ENCODE data around the gene GUCA1C. TPM values are rescaled to one million over a fixed set of nuclear protein-coding genes. Genes with fewer than 3 reads are reported as not detected.

The GUCA1C gene
- total and polyA plus RNA-seq, 9 of the 15 experiments (the other 6 are each of a cell fraction or from before 2014, with no cell fraction given): not detected

- TF ChIP-seq FOXA3 (CRISPR knock-in tag; conservative IDR thresholded peaks at IDR 0.05 in 1 of 2, IDR thresholded peaks at IDR 0.05 in 1 of 2): no peak
- TF ChIP-seq ZNF449 (CRISPR knock-in tag; IDR thresholded peaks at IDR 0.05): no peak
- no peak for TF ChIP-seq GATA2 (CRISPR knock-in tag; IDR thresholded peaks at IDR 0.05)
- no peak for TF ChIP-seq BRF1 (IDR thresholded peaks at IDR 0.05; ENCODE audit: borderline replicate concordance, extremely low read depth, insufficient read length)
- no peak for TF ChIP-seq NCOA6 (IDR thresholded peaks at IDR 0.05)
- no peak for TF ChIP-seq C11orf30 (IDR thresholded peaks at IDR 0.05; ENCODE audit: low read depth)
- no peak for TF ChIP-seq PHF21A (IDR thresholded peaks at IDR 0.05; ENCODE audit: borderline replicate concordance, low read depth)
Observed at GRCh38 chr3:108899530-108899929, 54.1 kb downstream of the GUCA1C start (continued).

- H4K20me1 ChIP-seq (replicated peaks; ENCODE audit: control insufficient read depth, insufficient read depth, low read length): no peaks in the 10 kb centered on the region
- BruUV-seq (replicated peaks): no TSS peak
- no peak for FAIRE-seq
- TF ChIP-seq GATA2 (CRISPR knock-in tag; IDR thresholded peaks at IDR 0.05) (no peak), ELK1 (CRISPR knock-in tag; IDR thresholded peaks at IDR 0.05) (no peak), RFX5 (IDR thresholded peaks at IDR 0.05; ENCODE audit: low read depth, low read length) (no peak), HNRNPUL1 (IDR thresholded peaks at IDR 0.05; ENCODE audit: low read length) (no peak), ZNF699 (CRISPR knock-in tag; IDR thresholded peaks at IDR 0.05; ENCODE audit: insufficient replicate concordance) (no peak), U2AF2 (optimal IDR thresholded peaks at IDR 0.05; ENCODE audit: low read depth, low read length) (no peak), LCOR (CRISPR knock-in tag; IDR thresholded peaks at IDR 0.05) (no peak), SNRNP70 (optimal IDR thresholded peaks at IDR 0.05; ENCODE audit: low read depth, low read length) (no peak), STAT6 (CRISPR knock-in tag; IDR thresholded peaks at IDR 0.05) (no peak), PPARD (CRISPR knock-in tag; IDR thresholded peaks at IDR 0.05) (no peak), PTBP1 (IDR thresholded peaks at IDR 0.05; ENCODE audit: low read depth, low read length) (no peak), ZNF384 (IDR thresholded peaks at IDR 0.05; ENCODE audit: low read depth, low read length) (no peak)
- no peak overlapping the region for H3K27ac ChIP-seq (ENCODE audit: extremely low read depth, low read depth, low read length)
- ChIA-PET CTCF (ENCODE audit: low intra/inter-chr PET ratio) (no interaction called here), POLR2A (interaction anchor here (0.7 to 0.8 kb wide), 3 partner anchors 17 to 40 kb away, joined by 3 read pairs; no protein-coding TSS in a partner anchor)
- H3K4me1 ChIP-seq (replicated peaks in 1 of 2; ENCODE audit: control insufficient read depth in 2 of 2, insufficient read depth in 2 of 2, low read length in 2 of 2): no peaks in the 10 kb centered on the region
- no peaks in the 10 kb centered on the region for H3K79me2 ChIP-seq (ENCODE audit: control insufficient read depth, insufficient read depth, low read length)
- no peak overlapping the region for H3K9ac ChIP-seq (ENCODE audit: insufficient read depth in 1 of 2, low read depth in 2 of 2, low read length in 2 of 2)
- DNase-seq (ENCODE audit: extremely low read depth in 1 of 4, low spot score in 3 of 4): no peak
- no peaks in the 10 kb centered on the region for H3K36me3 ChIP-seq (ENCODE audit: control insufficient read depth, insufficient read depth, low read length)
- in situ Hi-C loops (cut with MboI): no loop called here
- H3K9me1 ChIP-seq (ENCODE audit: control insufficient read depth, insufficient read depth, low read length): no peaks in the 10 kb centered on the region
- no peaks in the 10 kb centered on the region for H3K27me3 ChIP-seq (ENCODE audit: control insufficient read depth in 2 of 2, insufficient read depth in 2 of 2, low read length in 2 of 2)
- H2AFZ ChIP-seq (ENCODE audit: low read depth, low read length): no peak overlapping the region
- no peak overlapping the region for H3K4me3 ChIP-seq
- no peak overlapping the region for H3K4me2 ChIP-seq (ENCODE audit: insufficient read depth, low read length)
- H3K9me3 ChIP-seq (replicated peaks; ENCODE audit: control insufficient read depth, insufficient read depth, low read depth, low read length): no peaks in the 10 kb centered on the region
- WGBS (ENCODE audit: insufficient coverage, low coverage, missing lambda C conversion rate): 0% methylated on average over 3 of the region's 3 CpGs
- intact Hi-C loops (cut with micrococcal nuclease): no loop called here
- ATAC-seq: no peak
Observed at GRCh38 chr3:108897883-108898282, 55.8 kb downstream of the GUCA1C start.

All from K562 (cell line).